Heart left ventricle (tissue), 16 donors: Measurements from ENCODE around the gene EPOP. TPM values are rescaled to one million over a fixed set of nuclear protein-coding genes. Genes with fewer than 3 reads are reported as not detected.

ENCODE experiments used
- ATAC-seq, 4 donors: fragments of 200-7000 bp; cut with Tn5 transposase; one replicate each; pipeline ENCODE4 v1.9.1; 2020 to 2022; ENCODE audit warnings: moderate library complexity in 4 of 4, mild to moderate bottlenecking in 3 of 4, moderate number of reproducible peaks in 1 of 4
- DNase-seq, 5 donors: peaks; one replicate each; pipeline ENCODE4 v3.0.0-alpha.2; 2020
- H3K27ac ChIP-seq, 12 donors: fragments of 200-600 bp; sonication (generic) in 4 of 12; one replicate each; pipeline versions ENCODE4 v1.5.0 to v1.8.0; 2016 to 2022; ENCODE audit warnings: mild to moderate bottlenecking in 2 of 12
- H3K27me3 ChIP-seq, 9 donors: fragments of 200-600 bp; sonication (generic) in 2 of 9; one replicate each; pipeline versions ENCODE4 v1.5.1 to v1.8.0; 2016 to 2022; ENCODE audit warnings: mild to moderate bottlenecking in 3 of 9
- H3K36me3 ChIP-seq, 9 donors: fragments of 200-600 bp; sonication (generic) in 2 of 9; one replicate each; pipeline versions ENCODE4 v1.5.0 to v1.8.0; 2018 to 2022; ENCODE audit warnings: mild to moderate bottlenecking in 2 of 9
- H3K4me1 ChIP-seq, 12 donors: fragments of 200-600 bp; sonication (generic) in 4 of 12; one replicate each; pipeline versions ENCODE4 v1.5.0 to v1.8.0; 2016 to 2022; ENCODE audit warnings: mild to moderate bottlenecking in 3 of 12
- H3K4me3 ChIP-seq, 12 donors: fragments of 200-600 bp; sonication (generic) in 4 of 12; one replicate each; pipeline versions ENCODE4 v1.5.0 to v1.8.0; 2017 to 2022; ENCODE audit warnings: mild to moderate bottlenecking in 9 of 12, moderate library complexity in 4 of 12
- H3K9me3 ChIP-seq, 12 donors: fragments of 200-600 bp; sonication (generic) in 4 of 12; one replicate each; pipeline versions ENCODE4 v1.5.0 to v1.8.0; 2016 to 2022; ENCODE audit warnings: mild to moderate bottlenecking in 1 of 12
- POLR2A ChIP-seq, 2 donors: fragments of 450-650 bp; IDR thresholded peaks; one replicate each; pipeline ENCODE4 v1.6.1; 2017; ENCODE audit warnings: antibody characterized with exemption in 2 of 2, mild to moderate bottlenecking in 2 of 2, moderate library complexity in 2 of 2
- WGBS, 4 donors: extraction: QIAGEN DNeasy Blood & Tissue Kit in 2 of 4; methylation state at CpG; one replicate each; pipeline versions ENCODE4 v1.1.5 to v1.1.7; 2013 to 2018; 5-methylcytosine and 5-hydroxymethylcytosine counted together
- intact Hi-C, 10 donors: fragments of 100-400 bp; cut with DNase I; formaldehyde crosslinking; loops; one replicate each; pipeline versions ENCODE4 v1.11.1 to v1.14.2; 2022
- long read RNA-seq, 3 donors: library from polyadenylated mRNA; unstranded; transcript quantifications; one replicate each; pipeline ENCODE4 v2.0.0, GENCODE V29; 2020 to 2021
- polyA plus RNA-seq, 2 donors: library from polyadenylated mRNA; stranded (reverse); fragments of 200-250 nt; gene quantifications; one replicate each; pipeline ENCODE4 v1.2.3, GENCODE V29; 2013
- total RNA-seq, 9 donors: library from RNA; depleted of rRNA in 2 of 9; stranded (reverse); fragments of >200 nt in 2 of 9; fragmentation: NEBNext Ultra II Directional in 3 of 9; extraction: Animal tissue kit (Norgen Biotek cat#: 25700) in 3 of 9; gene quantifications; one replicate each; pipeline versions ENCODE4 v1.1.0 to v1.2.4, GENCODE V29; 2016 to 2023
- TF ChIP-seq, protein P1 (sequence below), 12 donors: fragments of 200-600 bp; sonication (generic) in 4 of 12; IDR thresholded peaks; one replicate each; pipeline versions ENCODE4 v1.5.0 to v1.8.0; 2018 to 2022; ENCODE audit warnings: antibody characterized with exemption in 12 of 12, mild to moderate bottlenecking in 5 of 12
- donor health status: ischemic (EF 13 %, LVEDD 7.1; RV severe dilation, severe dysfunction).
- donor health status: healthy with polysubstance abuse.
- donor health status: DM: no; HTN: yes; CAD: no.
- donor health status: DM: no; HTN: no; CAD: no.
- donor health status: ischemic (EF 25% LVEDD 6.9; RV normal size, moderate dysfunction).
- donor health status: ischemic (EF 25% LVEDD 5.7; RV mildly dilated, moderate dysfunction).
- donor health status: healthy.
- donor health status: DM: yes; HTN: yes; CAD: no.
- donor health status: ischemic (EF 35%, LVEDD 5.7; RV mildly dilated, moderate dysfunction).
- donor health status: nonischemic (EF 11% LVEDD 7.7; RV severe dilation, severe dysfunction).
- donor health status: DM: yes; HTN: yes; CAD: no.
- donor health status: PGD.
- donor health status: ischemic (EF 29% LVEDD 5.4; RV normal size, mild dysfunction).
- donor health status: nonischemic (EF 23%, LVEDD 6.1; RV moderate dilation, normal function).

The EPOP gene
- total RNA-seq: 1 to 10 TPM in 4 of 9 donors, under 1 TPM in 5; 0.25 to 1.6 (median 0.94) TPM
- polyA plus RNA-seq: 1 to 10 TPM in 1 of 2 donors, under 1 TPM in 1; 0.88 to 3.1 TPM
- long read RNA-seq, donor 1: 0 reads
- long read RNA-seq, donor 2, partial matches to known transcripts: 0 of 1 reads
- long read RNA-seq, donor 2, other reads (novel, unspliced or antisense): 1 of 1 reads
- long read RNA-seq, donor 3: 0 reads

DNA sequence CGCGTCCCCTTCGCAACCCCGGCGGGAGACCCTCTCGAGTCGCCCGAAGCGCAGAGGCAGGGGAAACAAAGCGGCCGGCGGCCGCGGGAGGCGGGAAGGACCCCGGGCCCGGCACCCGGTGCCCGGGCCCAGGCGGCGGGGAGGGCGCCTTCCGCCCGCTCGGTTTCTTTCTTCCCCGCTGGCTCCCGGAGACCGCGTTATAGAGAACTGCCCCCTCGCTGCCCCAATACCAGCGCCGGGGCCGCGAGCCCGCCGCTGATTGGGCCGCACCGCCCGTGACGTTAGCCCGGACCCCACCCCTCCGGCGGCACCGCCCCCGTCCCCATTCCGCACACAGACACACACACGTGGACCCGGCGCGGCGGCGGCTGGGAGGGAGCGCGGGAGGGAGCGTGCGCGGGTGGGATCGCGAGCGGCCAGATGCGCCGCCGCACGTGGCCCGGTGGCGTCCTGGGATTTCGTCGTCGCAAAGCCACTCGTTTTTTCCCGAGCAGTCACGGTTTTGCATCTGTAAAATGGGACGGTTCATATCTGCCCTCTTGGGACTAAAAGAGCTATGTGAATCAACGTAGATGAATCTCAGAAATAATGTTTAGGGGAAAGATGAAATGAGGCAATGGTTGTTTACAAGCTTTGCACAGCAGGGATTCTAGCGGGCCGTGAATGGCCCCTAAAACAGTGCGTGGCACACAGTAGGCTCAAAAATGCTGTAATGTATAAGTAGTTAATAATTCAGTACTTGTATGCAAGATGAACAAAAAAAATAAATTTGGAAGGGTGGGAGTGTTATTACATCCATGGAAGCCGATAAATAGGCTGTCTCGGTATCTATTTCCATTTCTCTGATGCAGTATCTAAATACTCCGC is at the start of gene EPOP:
TSS of gene EPOP (minus strand) at position 209 of the 867 bp plus-strand sequence. CDS start 462 bp downstream, outside the sequence.
- peak within 1 kb of the TSS; percentile 46 to 79 (median 62) for H3K4me3 ChIP-seq
- peaks cover 12 to 61% (median 39%) of the 10 kb centered on the region in 9 donors for H3K27me3 ChIP-seq
- no peaks in the 10 kb centered on the region for H3K9me3 ChIP-seq
- ATAC-seq (peak; percentile 79 to 93 (median 92)), DNase-seq (peak; percentile 85 to 93 (median 91))
- H3K4me1 ChIP-seq: peaks cover 4 to 42% (median 24%) of the 10 kb centered on the region in 12 donors
- H3K36me3 ChIP-seq: no peaks in the 10 kb centered on the region
- intact Hi-C loops: loop anchor here in 3 of 10 donors (5.0 kb wide), 2 partner anchors 57 to 62 kb away; partner anchors contain the start of gene CISD3 (in 1 of the 3)
- TF ChIP-seq, protein P1, sequence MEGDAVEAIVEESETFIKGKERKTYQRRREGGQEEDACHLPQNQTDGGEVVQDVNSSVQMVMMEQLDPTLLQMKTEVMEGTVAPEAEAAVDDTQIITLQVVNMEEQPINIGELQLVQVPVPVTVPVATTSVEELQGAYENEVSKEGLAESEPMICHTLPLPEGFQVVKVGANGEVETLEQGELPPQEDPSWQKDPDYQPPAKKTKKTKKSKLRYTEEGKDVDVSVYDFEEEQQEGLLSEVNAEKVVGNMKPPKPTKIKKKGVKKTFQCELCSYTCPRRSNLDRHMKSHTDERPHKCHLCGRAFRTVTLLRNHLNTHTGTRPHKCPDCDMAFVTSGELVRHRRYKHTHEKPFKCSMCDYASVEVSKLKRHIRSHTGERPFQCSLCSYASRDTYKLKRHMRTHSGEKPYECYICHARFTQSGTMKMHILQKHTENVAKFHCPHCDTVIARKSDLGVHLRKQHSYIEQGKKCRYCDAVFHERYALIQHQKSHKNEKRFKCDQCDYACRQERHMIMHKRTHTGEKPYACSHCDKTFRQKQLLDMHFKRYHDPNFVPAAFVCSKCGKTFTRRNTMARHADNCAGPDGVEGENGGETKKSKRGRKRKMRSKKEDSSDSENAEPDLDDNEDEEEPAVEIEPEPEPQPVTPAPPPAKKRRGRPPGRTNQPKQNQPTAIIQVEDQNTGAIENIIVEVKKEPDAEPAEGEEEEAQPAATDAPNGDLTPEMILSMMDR (IDR thresholded peaks at IDR 0.05): peak in 1 of 12 donors; percentile 4
- TF ChIP-seq POLR2A (IDR thresholded peaks at IDR 0.05): peak in 1 of 2 donors; percentile 53
- 4 to 11% (median 6%) methylated on average over 26 to 80 of the region's 80 CpGs for WGBS, 4 donors
- peak within 1 kb of the TSS in 1 of 12 donors; percentile 42 for H3K27ac ChIP-seq

DNA sequence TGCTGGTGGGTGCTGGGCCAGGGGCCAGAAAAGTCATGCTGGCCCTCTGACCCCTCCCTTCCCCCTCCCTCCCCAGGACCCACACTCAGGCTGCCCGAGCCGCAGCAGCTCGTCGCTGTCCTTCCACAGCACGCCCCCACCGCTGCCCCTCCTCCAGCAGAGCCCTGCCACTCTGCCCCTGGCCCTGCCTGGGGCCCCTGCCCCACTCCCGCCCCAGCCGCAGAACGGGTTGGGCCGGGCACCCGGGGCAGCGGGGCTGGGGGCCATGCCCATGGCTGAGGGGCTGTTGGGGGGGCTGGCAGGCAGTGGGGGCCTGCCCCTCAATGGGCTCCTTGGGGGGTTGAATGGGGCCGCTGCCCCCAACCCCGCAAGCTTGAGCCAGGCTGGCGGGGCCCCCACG is 47.0 kb upstream of the EPOP start:
- whole genome bisulfite sequencing, 4 donors: 84 to 91% (median 90%) methylated on average over 8 to 16 of the region's 16 CpGs

DNA sequence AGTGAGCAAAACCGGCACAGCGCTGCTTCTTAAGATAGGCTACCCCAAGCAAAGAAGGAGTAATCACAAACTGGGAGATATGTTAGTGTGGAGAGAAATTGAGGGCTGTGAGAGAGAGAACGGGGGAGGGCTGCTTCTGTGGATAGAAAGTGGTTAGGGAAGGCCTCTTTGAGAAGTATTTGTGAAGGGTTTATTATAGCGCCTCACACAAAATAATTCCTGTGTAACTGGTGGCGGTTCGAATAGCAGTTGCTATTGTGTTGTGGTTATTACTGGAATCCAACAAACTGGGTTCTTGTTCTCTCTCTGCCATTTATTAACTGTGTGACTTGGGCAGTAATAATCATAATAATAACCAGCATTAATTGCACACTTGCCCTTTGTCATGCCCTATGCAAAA is 46.2 kb upstream of the EPOP start:
- Histone ChIP-seq H3K9me3 (no peaks in the 10 kb centered on the region), H3K27me3 (no peaks in the 10 kb centered on the region), H3K4me1 (peaks cover 0 to 22% (median 10%) of the 10 kb centered on the region in 12 donors), H3K27ac (no peak overlapping the region), H3K36me3 (peaks cover 0 to 93% (median 89%) of the 10 kb centered on the region in 9 donors), H3K4me3 (no peak overlapping the region)
- intact Hi-C loops: no loop called here
- TF ChIP-seq, protein P1 (IDR thresholded peaks at IDR 0.05): no peak
- no peak for TF ChIP-seq POLR2A (IDR thresholded peaks at IDR 0.05)
- ATAC-seq (no peak), DNase-seq (no peak)
- 86 to 90% (median 88%) methylated on average over 6 of the region's 6 CpGs for WGBS, 4 donors

More for the DNA sequence above, 47.0 kb upstream of the EPOP start:
- H3K36me3 ChIP-seq: peaks cover 0 to 85% (median 80%) of the 10 kb centered on the region in 9 donors
- ATAC-seq (no peak), DNase-seq (no peak)
- intact Hi-C loops: no loop called here
- no peaks in the 10 kb centered on the region for H3K27me3 ChIP-seq
- no peak for TF ChIP-seq POLR2A (IDR thresholded peaks at IDR 0.05)
- TF ChIP-seq, protein P1 (IDR thresholded peaks at IDR 0.05): no peak
- no peak overlapping the region for H3K4me3 ChIP-seq
- no peaks in the 10 kb centered on the region for H3K9me3 ChIP-seq
- peaks cover 0 to 22% (median 10%) of the 10 kb centered on the region in 12 donors for H3K4me1 ChIP-seq
- H3K27ac ChIP-seq: peak overlapping the region in 1 of 12 donors; percentile 11
